Measurements from ENCODE around the gene PDAP1. TPM values are rescaled to one million over a fixed set of nuclear protein-coding genes. Genes with fewer than 3 reads are reported as not detected.
"Not testable (repeated sequence)": the region's sequence is repeated elsewhere in the genome, so short reads cannot be mapped to it uniquely, and the experiment has no call there.

The PDAP1 gene
- total RNA-seq, 1 experiment from 2014 or later: 180 TPM

DNA sequence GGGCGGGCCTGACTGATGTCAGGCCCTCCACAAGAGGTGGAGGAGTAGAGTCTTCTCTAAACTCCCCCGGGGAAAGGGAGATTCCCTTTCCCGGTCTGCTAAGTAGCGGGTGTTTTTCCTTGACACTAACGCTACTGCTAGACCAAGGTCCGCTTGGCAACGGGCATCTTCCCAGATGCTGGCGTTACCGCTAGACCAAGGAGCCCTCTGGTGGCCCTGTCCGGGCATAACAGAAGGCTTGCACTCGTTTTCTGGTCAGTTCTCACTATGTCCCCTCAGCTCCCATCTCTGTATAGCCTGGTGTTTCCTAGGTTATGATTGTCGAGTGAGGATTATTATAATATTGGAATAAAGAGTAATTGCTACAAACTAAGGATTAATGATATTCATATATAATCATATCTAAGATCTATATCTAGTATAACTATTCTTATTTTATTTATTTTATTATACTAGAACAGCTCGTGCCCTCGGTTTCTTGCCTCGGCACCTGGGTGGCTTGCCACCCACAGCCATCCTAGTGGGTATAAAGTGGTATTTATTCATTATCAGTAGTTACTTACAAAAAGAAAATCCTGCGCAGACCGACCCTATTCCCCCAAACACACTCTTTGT is 7.2 kb upstream of the PDAP1 start:
- intact Hi-C loops (cut with micrococcal nuclease; ENCODE audit: unreplicated experiment); H3K4me1 ChIP-seq; H3K4me3 Mint-ChIP-seq (ENCODE audit: unreplicated experiment); H3K9me3 ChIP-seq; H3K4me1 Mint-ChIP-seq (ENCODE audit: low read depth, unreplicated experiment); H3K27me3 Mint-ChIP-seq (ENCODE audit: insufficient read depth, unreplicated experiment); H3K9me3 Mint-ChIP-seq (ENCODE audit: unreplicated experiment); BruUV-seq (replicated peaks); H3K27me3 ChIP-seq (replicated peaks; ENCODE audit: control insufficient read depth, insufficient read depth, low read length); POLR2A ChIA-PET; H3K4me3 ChIP-seq (ENCODE audit: low read depth, low read length): not testable (repeated sequence)
- CTCF ChIA-PET: interaction anchor here (0.8 kb wide), 1 partner anchor 279 kb away, joined by 4 read pairs; no protein-coding TSS in a partner anchor
- Mint-ChIP-seq H3K27ac (ENCODE audit: unreplicated experiment) (peak overlapping the region; percentile 70), H3K36me3 (ENCODE audit: insufficient read depth, unreplicated experiment) (peaks cover 100% of the 10 kb centered on the region)
- DNase-seq: peak; percentile 79
- peaks cover 14% of the 10 kb centered on the region for H3K36me3 ChIP-seq (ENCODE audit: control insufficient read depth, insufficient read depth, low read length)
- TF ChIP-seq, protein P1, sequence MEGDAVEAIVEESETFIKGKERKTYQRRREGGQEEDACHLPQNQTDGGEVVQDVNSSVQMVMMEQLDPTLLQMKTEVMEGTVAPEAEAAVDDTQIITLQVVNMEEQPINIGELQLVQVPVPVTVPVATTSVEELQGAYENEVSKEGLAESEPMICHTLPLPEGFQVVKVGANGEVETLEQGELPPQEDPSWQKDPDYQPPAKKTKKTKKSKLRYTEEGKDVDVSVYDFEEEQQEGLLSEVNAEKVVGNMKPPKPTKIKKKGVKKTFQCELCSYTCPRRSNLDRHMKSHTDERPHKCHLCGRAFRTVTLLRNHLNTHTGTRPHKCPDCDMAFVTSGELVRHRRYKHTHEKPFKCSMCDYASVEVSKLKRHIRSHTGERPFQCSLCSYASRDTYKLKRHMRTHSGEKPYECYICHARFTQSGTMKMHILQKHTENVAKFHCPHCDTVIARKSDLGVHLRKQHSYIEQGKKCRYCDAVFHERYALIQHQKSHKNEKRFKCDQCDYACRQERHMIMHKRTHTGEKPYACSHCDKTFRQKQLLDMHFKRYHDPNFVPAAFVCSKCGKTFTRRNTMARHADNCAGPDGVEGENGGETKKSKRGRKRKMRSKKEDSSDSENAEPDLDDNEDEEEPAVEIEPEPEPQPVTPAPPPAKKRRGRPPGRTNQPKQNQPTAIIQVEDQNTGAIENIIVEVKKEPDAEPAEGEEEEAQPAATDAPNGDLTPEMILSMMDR (IDR thresholded peaks at IDR 0.05; ENCODE audit: insufficient read depth in 1 of 2, low read depth in 1 of 2, low read length in 1 of 2, severe bottlenecking in 1 of 2, unreplicated experiment in 1 of 2): peak; percentile 39 to 78

DNA sequence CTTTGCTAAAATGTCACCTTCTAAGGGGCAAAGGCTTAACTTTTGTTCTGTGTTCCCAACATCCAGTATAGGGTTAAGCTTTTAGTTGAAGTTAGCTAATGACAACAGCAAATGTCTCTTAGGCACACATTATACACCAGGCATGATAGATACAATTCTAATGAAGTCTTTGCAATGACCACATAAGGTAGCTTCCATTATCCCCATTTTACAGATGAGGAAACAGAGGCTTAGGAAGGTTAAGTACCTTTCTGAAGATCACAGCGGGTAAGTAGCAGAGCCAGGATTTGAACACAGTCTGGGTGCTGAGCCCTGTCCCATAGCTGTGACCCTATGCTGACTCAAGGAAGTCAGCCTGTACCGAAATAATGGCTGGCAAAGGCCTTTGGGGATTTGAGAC is 2.2 kb upstream of the PDAP1 start:
- no peak overlapping the region for H3K4me3 ChIP-seq (ENCODE audit: low read depth, low read length)
- H3K36me3 ChIP-seq (ENCODE audit: control insufficient read depth, insufficient read depth, low read length): peaks cover 4% of the 10 kb centered on the region
- intact Hi-C loops (cut with micrococcal nuclease; ENCODE audit: unreplicated experiment): no loop called here
- no peaks in the 10 kb centered on the region for H3K27me3 ChIP-seq (replicated peaks; ENCODE audit: control insufficient read depth, insufficient read depth, low read length)
- DNase-seq: no peak
- H3K4me1 Mint-ChIP-seq (ENCODE audit: low read depth, unreplicated experiment): peaks cover 22% of the 10 kb centered on the region
- TF ChIP-seq, protein P1 (IDR thresholded peaks at IDR 0.05; ENCODE audit: insufficient read depth in 1 of 2, low read depth in 1 of 2, low read length in 1 of 2, severe bottlenecking in 1 of 2, unreplicated experiment in 1 of 2): no peak
- POLR2A ChIA-PET: no interaction called here
- no peaks in the 10 kb centered on the region for H3K9me3 ChIP-seq
- H3K27ac Mint-ChIP-seq (ENCODE audit: unreplicated experiment): peak overlapping the region; percentile 92
- H3K4me1 ChIP-seq: peaks cover 9% of the 10 kb centered on the region
- CTCF ChIA-PET: no interaction called here
- peaks cover 84% of the 10 kb centered on the region for H3K36me3 Mint-ChIP-seq (ENCODE audit: insufficient read depth, unreplicated experiment)
- BruUV-seq (replicated peaks): no TSS peak
- no peaks in the 10 kb centered on the region for H3K9me3 Mint-ChIP-seq (ENCODE audit: unreplicated experiment)
- H3K27me3 Mint-ChIP-seq (ENCODE audit: insufficient read depth, unreplicated experiment): no peaks in the 10 kb centered on the region
- H3K4me3 Mint-ChIP-seq (ENCODE audit: unreplicated experiment): peak overlapping the region; percentile 91

DNA sequence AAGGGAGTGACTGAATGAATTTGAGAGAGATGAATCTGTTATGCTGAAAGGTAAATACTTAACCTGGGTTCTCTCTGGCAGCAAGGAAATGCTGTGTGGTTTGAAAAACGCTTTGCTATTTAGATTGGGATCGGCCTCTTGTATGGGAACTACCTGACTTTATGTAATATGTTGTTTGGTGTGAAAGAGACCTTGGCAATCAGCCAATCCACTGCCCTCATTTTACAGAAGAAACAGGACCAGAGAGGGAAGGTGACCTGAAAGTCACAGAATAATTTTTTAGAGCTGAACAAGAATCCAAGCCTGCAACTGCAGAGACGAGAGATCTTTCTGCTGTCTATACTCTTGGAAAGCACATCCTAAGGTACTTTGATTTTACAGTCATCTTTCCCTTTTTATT is 1.4 kb upstream of the PDAP1 start:
- H3K9me3 ChIP-seq: no peaks in the 10 kb centered on the region
- intact Hi-C loops (cut with micrococcal nuclease; ENCODE audit: unreplicated experiment): loop anchor here (2.0 kb wide), 2 partner anchors 23 to 37 kb away; no protein-coding TSS in a partner anchor
- TF ChIP-seq, protein P1 (IDR thresholded peaks at IDR 0.05; ENCODE audit: insufficient read depth in 1 of 2, low read depth in 1 of 2, low read length in 1 of 2, severe bottlenecking in 1 of 2, unreplicated experiment in 1 of 2): no peak
- Mint-ChIP-seq H3K4me3 (ENCODE audit: unreplicated experiment) (peak overlapping the region; percentile 91), H3K4me1 (ENCODE audit: low read depth, unreplicated experiment) (peaks cover 22% of the 10 kb centered on the region), H3K36me3 (ENCODE audit: insufficient read depth, unreplicated experiment) (peaks cover 78% of the 10 kb centered on the region), H3K27ac (ENCODE audit: unreplicated experiment) (peak overlapping the region; percentile 92), H3K9me3 (ENCODE audit: unreplicated experiment) (no peaks in the 10 kb centered on the region), H3K27me3 (ENCODE audit: insufficient read depth, unreplicated experiment) (no peaks in the 10 kb centered on the region)
- H3K4me1 ChIP-seq: peaks cover 9% of the 10 kb centered on the region
- ChIA-PET CTCF (no interaction called here), POLR2A (interaction anchor here (0.5 to 1.9 kb wide), 3 partner anchors 10 to 380 kb away, joined by 3 to 13 read pairs (median 4); partner anchors contain the start of gene ARPC1B)
- H3K4me3 ChIP-seq (ENCODE audit: low read depth, low read length): peak overlapping the region; percentile 94
- no peak for DNase-seq
- no TSS peak for BruUV-seq (replicated peaks)
- peaks cover 4% of the 10 kb centered on the region for H3K36me3 ChIP-seq (ENCODE audit: control insufficient read depth, insufficient read depth, low read length)
- no peaks in the 10 kb centered on the region for H3K27me3 ChIP-seq (replicated peaks; ENCODE audit: control insufficient read depth, insufficient read depth, low read length)

Measured in Caco-2 (cell line).